ENCODE results near the gene PIGM. TPM values are rescaled to one million over a fixed set of nuclear protein-coding genes. Genes with fewer than 3 reads are reported as not detected.

The PIGM gene
- total RNA-seq, 3 donors from 2014 or later (not counting 1 experiment from before 2014, with no cell fraction given), result 3.8 to 5.1 (median 3.9) TPM

Other genes with a start within 250 kb of the PIGM start
- 100 to 1,000 TPM; 138 to 309 (median 298) TPM for gene FCRL6, start 229.6 kb downstream of the PIGM start, total RNA-seq
- 1 to 10 TPM in 2 of 3 donors, under 1 TPM in 1; 0.64 to 4.4 (median 2.8) TPM for gene SLAMF8, start 205.1 kb downstream of the PIGM start, total RNA-seq
- not detected for gene VSIG8, start 169.3 kb downstream of the PIGM start, total RNA-seq
- 1 to 10 TPM; 1.3 to 5.0 (median 1.6) TPM for gene CFAP45, start 131.8 kb downstream of the PIGM start, total RNA-seq
- gene TAGLN2, start 106.5 kb downstream of the PIGM start, total RNA-seq, result 100 to 1,000 TPM; 344 to 394 (median 358) TPM
- not detected for gene IGSF9, start 86.4 kb downstream of the PIGM start, total RNA-seq
- gene SLAMF9, start 77.8 kb downstream of the PIGM start, total RNA-seq, result not detected
- gene KCNJ10, start 38.2 kb upstream of the PIGM start, total RNA-seq, result not detected
- gene KCNJ9, start 49.5 kb upstream of the PIGM start, total RNA-seq, result not detected
- 10 to 100 TPM; 26.3 to 35.3 (median 32.1) TPM for gene IGSF8, start 66.6 kb upstream of the PIGM start, total RNA-seq
- gene ATP1A2, start 83.8 kb upstream of the PIGM start, total RNA-seq, result not detected
- not detected for gene ATP1A4, start 119.6 kb upstream of the PIGM start, total RNA-seq
- gene CASQ1, start 158.6 kb upstream of the PIGM start, total RNA-seq, result not detected
- 10 to 100 TPM; 25.3 to 27.9 (median 25.5) TPM for gene PEA15, start 173.4 kb upstream of the PIGM start, total RNA-seq
- 100 to 1,000 TPM; 189 to 201 (median 189) TPM for gene DCAF8, start 230.6 kb upstream of the PIGM start, total RNA-seq